ENCODE measurements around the gene RPL29. TPM values are rescaled to one million over a fixed set of nuclear protein-coding genes. Genes with fewer than 3 reads are reported as not detected.

Gene RPL29
- total RNA-seq, 1 donor from 2014 or later, result 1,224 TPM

GRCh38 chr3:51959651-51960050, 36.0 kb downstream of the RPL29 start:
- intact Hi-C loops (cut with DNase I), result loop anchor here (10.0 kb wide), 1 partner anchor 1345 kb away; the partner anchor contains the start of genes CISH and MAPKAPK3
- no peaks in the 10 kb centered on the region for H3K27me3 ChIP-seq
- TF ChIP-seq, protein P1, sequence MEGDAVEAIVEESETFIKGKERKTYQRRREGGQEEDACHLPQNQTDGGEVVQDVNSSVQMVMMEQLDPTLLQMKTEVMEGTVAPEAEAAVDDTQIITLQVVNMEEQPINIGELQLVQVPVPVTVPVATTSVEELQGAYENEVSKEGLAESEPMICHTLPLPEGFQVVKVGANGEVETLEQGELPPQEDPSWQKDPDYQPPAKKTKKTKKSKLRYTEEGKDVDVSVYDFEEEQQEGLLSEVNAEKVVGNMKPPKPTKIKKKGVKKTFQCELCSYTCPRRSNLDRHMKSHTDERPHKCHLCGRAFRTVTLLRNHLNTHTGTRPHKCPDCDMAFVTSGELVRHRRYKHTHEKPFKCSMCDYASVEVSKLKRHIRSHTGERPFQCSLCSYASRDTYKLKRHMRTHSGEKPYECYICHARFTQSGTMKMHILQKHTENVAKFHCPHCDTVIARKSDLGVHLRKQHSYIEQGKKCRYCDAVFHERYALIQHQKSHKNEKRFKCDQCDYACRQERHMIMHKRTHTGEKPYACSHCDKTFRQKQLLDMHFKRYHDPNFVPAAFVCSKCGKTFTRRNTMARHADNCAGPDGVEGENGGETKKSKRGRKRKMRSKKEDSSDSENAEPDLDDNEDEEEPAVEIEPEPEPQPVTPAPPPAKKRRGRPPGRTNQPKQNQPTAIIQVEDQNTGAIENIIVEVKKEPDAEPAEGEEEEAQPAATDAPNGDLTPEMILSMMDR (IDR thresholded peaks at IDR 0.05), result no peak
- no peak for DNase-seq (ENCODE audit: low spot score in 2 of 2)
- peaks cover 2 to 17% of the 10 kb centered on the region in 2 donors for H3K4me1 ChIP-seq
- peaks cover 29 to 39% of the 10 kb centered on the region in 2 donors for H3K36me3 ChIP-seq
- no peak overlapping the region for H3K4me3 ChIP-seq
- H3K27ac ChIP-seq, result no peak overlapping the region
- H3K9me3 ChIP-seq, result no peaks in the 10 kb centered on the region

DNA sequence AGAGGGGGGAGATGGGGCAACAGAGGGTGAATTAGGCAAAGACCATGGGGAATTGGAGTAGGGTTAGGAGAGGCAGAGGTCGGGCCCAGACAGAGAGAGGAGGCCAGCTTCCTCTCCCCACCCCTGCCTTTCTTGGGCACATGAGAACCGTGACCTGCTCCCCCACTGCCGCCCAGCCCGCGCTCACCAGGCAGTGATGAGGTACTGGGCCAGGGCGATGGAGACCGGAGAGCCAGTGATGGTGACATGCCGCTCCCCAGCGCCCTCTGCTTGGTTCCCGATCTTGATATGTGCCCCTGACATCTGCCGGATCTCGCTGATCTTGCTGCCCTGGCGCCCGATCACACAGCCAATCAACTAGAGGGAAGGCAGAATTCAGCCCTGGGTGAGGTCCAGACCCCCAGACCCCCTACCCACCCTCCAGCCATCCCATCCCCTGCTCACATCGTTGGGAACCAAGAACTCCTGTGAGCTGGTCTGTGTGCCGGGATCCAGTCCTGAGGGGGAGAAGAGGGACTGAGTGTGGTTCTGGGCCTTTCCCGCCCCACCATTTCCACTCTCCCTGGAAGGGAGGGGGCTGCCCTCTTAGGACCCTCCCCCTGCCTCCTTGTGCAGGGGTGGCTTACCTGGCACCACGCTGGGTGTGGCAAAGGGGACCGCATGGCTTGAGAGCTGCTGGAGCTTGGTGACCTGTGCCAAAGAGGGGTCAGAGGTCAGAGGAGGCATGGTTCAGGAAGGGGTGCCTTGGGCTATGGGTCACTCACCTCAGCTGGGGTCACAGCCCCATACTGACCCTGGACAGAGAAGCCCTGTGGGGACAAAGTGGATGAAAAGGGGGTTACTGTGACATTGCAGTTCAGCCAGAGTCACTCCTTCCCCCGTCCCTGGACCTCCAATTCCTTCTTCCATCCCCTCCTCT, 36.8 kb downstream of the RPL29 start:
- intact Hi-C loops (cut with DNase I), result no loop called here
- Histone ChIP-seq H3K27ac (no peak overlapping the region), H3K4me3 (no peak overlapping the region), H3K27me3 (no peaks in the 10 kb centered on the region), H3K36me3 (peaks cover 29 to 39% of the 10 kb centered on the region in 2 donors), H3K4me1 (peaks cover 2 to 9% of the 10 kb centered on the region in 2 donors), H3K9me3 (no peaks in the 10 kb centered on the region)
- TF ChIP-seq, protein P1 (IDR thresholded peaks at IDR 0.05), result no peak
- DNase-seq (ENCODE audit: low spot score in 2 of 2), result no peak

DNA sequence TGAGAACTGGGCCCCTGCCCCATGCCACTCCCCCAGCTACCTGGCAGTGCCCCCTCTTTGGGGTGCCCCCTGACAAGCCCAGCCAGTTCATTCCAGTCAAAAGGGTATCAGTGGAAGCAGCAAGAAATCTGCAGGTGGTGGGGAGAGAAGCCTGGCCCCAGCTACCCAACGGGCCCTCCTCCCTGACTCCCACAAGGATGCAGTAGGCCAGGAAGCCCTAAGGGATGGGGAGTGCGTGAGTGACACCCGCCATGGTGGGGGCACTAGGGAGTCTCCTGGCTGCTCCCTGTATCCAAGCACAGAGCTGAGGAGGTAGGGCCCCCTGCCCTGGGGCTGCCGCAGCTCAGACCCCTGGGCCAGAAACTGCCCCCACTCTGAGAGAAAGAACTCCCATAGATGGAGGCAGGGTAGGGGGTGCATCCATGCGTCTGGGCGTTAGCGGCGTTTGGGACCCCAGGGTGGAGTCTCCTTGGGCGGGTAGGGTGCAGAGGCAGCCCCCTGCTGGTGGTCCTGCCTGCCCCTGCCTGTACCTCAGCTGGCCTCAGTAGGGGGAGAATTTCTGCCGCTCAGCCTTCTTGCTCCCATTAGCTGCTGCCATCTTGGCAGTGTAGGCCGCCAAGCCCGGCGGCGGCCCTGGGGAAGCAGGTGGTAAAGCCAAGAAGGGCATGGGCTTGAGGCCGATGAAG, 38.0 kb downstream of the RPL29 start:
- intact Hi-C loops (cut with DNase I), result no loop called here
- no peaks in the 10 kb centered on the region for H3K27me3 ChIP-seq
- H3K4me3 ChIP-seq, result no peak overlapping the region
- DNase-seq (ENCODE audit: low spot score in 2 of 2), result no peak
- TF ChIP-seq, protein P1 (IDR thresholded peaks at IDR 0.05), result no peak
- no peaks in the 10 kb centered on the region for H3K9me3 ChIP-seq
- peaks cover 29 to 39% of the 10 kb centered on the region in 2 donors for H3K36me3 ChIP-seq
- H3K4me1 ChIP-seq, result peaks cover 2 to 6% of the 10 kb centered on the region in 2 donors
- peak overlapping the region in 1 of 2 donors; percentile 19 for H3K27ac ChIP-seq

DNA sequence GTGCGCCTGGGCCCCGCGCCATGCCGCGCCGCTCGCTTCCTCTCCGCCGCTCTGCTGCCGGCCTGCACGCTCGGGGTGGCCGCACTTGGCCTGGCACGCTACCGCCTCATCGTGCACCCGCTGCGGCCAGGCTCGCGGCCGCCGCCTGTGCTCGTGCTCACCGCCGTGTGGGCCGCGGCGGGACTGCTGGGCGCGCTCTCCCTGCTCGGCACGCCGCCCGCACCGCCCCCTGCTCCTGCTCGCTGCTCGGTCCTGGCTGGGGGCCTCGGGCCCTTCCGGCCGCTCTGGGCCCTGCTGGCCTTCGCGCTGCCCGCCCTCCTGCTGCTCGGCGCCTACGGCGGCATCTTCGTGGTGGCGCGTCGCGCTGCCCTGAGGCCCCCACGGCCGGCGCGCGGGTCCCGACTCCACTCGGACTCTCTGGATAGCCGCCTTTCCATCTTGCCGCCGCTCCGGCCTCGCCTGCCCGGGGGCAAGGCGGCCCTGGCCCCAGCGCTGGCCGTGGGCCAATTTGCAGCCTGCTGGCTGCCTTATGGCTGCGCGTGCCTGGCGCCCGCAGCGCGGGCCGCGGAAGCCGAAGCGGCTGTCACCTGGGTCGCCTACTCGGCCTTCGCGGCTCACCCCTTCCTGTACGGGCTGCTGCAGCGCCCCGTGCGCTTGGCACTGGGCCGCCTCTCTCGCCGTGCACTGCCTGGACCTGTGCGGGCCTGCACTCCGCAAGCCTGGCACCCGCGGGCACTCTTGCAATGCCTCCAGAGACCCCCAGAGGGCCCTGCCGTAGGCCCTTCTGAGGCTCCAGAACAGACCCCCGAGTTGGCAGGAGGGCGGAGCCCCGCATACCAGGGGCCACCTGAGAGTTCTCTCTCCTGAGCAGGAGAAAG, 39.6 kb downstream of the RPL29 start:
- intact Hi-C loops (cut with DNase I), result loop anchor here (1.0 kb wide), 1 partner anchor 11 kb away; the partner anchor contains the start of gene PCBP4
- DNase-seq (ENCODE audit: low spot score in 2 of 2), result peak in 1 of 2 donors; percentile 78
- peaks cover 2 to 6% of the 10 kb centered on the region in 2 donors for H3K4me1 ChIP-seq
- peak overlapping the region; percentile 58 to 63 for H3K4me3 ChIP-seq
- no peaks in the 10 kb centered on the region for H3K27me3 ChIP-seq
- peaks cover 29 to 35% of the 10 kb centered on the region in 2 donors for H3K36me3 ChIP-seq
- TF ChIP-seq, protein P1 (IDR thresholded peaks at IDR 0.05), result peak; percentile 44 to 71 (median 45)
- no peaks in the 10 kb centered on the region for H3K9me3 ChIP-seq
- H3K27ac ChIP-seq, result peak overlapping the region; percentile 81 to 85
